SK-N-SH (cell line): ENCODE results near the gene ARID1B. TPM values are rescaled to one million over a fixed set of nuclear protein-coding genes. Genes with fewer than 3 reads are reported as not detected.

ENCODE experiments used
- CTCF ChIA-PET: fragments of 300-600, 350-600 bp; formaldehyde crosslinking; extraction: SDS; loops from one replicate; lab custom pipeline; 2021; lab: Yijun Ruan, JAX
- POLR2A ChIA-PET: fragments of 350-600 bp; sonication (Branson Sonifier 250); formaldehyde crosslinking; extraction: SDS; loops from one replicate; lab custom pipeline; 2020; ENCODE audit warnings: antibody characterized with exemption, inconsistent platforms; lab: Yijun Ruan, JAX
- DNase-seq: peaks from one replicate; pipeline ENCODE4 v3.0.0; 2012
- H2AFZ ChIP-seq: fragments of 200-600 bp; sonication (generic); 2 replicates; pipeline ENCODE4 v1.8.1; 2016; ENCODE audit warnings: antibody characterized with exemption, mild to moderate bottlenecking, low read depth
- H3F3A ChIP-seq: fragments of 200-600 bp; sonication (generic); replicated peaks from 2 replicates; pipeline ENCODE3; 2016; ENCODE audit warnings: antibody characterized with exemption, mild to moderate bottlenecking; ENCODE audit not compliant: insufficient read depth
- H3K27ac ChIP-seq, 2 experiments: fragments of 200-500 bp in 1 of 2; fragments of 200-600 bp in 1 of 2; sonication (Bioruptor generic) in 1 of 2; sonication (generic), shearing (Covaris generic) in 1 of 2; 2 replicates each; pipeline versions ENCODE4 v1.5.1 to v1.6.1; 2014 to 2016; ENCODE audit warnings: low read depth in 2 of 2, inconsistent platforms in 1 of 2, low read length in 1 of 2, mild to moderate bottlenecking in 1 of 2, mixed read lengths in 1 of 2
- H3K27me3 ChIP-seq: fragments of 200-600 bp; sonication (generic), shearing (Covaris generic); 2 replicates; pipeline ENCODE4 v1.6.1; 2016; ENCODE audit warnings: mixed run types; ENCODE audit not compliant: insufficient read depth
- H3K36me3 ChIP-seq, 2 experiments: fragments of 200-500 bp in 1 of 2; fragments of 200-600 bp in 1 of 2; sonication (Bioruptor generic) in 1 of 2; sonication (generic) in 1 of 2; replicated peaks in 1 of 2; 2 replicates each; pipeline versions ENCODE3 to v1.5.1; 2014 to 2016; ENCODE audit warnings: low read length in 1 of 2, mild to moderate bottlenecking in 1 of 2; ENCODE audit not compliant: insufficient read depth in 2 of 2, control insufficient read depth in 1 of 2
- H3K4me1 ChIP-seq, 2 experiments: fragments of 200-500 bp in 1 of 2; fragments of 200-600 bp in 1 of 2; sonication (Bioruptor generic) in 1 of 2; sonication (generic), shearing (Covaris generic) in 1 of 2; 2 replicates each; pipeline versions ENCODE4 v1.5.1 to v1.6.1; 2014 to 2016; ENCODE audit warnings: low read depth in 1 of 2, low read length in 1 of 2, mixed run types in 1 of 2; ENCODE audit not compliant: insufficient read depth in 2 of 2, control insufficient read depth in 1 of 2
- H3K4me2 ChIP-seq: fragments of 200-600 bp; sonication (generic), shearing (Covaris generic); 2 replicates; pipeline ENCODE4 v1.6.1; 2017; ENCODE audit warnings: mixed run types
- H3K4me3 ChIP-seq, 2 experiments: fragments of 200-500 bp in 1 of 2; fragments of 200-600 bp in 1 of 2; sonication (Bioruptor generic) in 1 of 2; sonication (generic), shearing (Covaris generic) in 1 of 2; 2 replicates each; pipeline versions ENCODE4 v1.5.1 to v1.8.1; 2014 to 2016; ENCODE audit warnings: low read depth in 2 of 2, inconsistent platforms in 1 of 2, low read length in 1 of 2, mild to moderate bottlenecking in 1 of 2, mixed read lengths in 1 of 2, moderate library complexity in 1 of 2
- H3K79me2 ChIP-seq: fragments of 200-600 bp; sonication (generic); 2 replicates; pipeline ENCODE4 v1.8.1; 2017; ENCODE audit warnings: mild to moderate bottlenecking; ENCODE audit not compliant: insufficient read depth
- H3K9ac ChIP-seq: fragments of 200-600 bp; sonication (generic); 2 replicates; pipeline ENCODE4 v1.6.1; 2017; ENCODE audit warnings: mixed run types
- H3K9me2 ChIP-seq: fragments of 200-600 bp; sonication (generic); 2 replicates; pipeline ENCODE4 v1.6.1; 2017; ENCODE audit warnings: mixed run types
- H3K9me3 ChIP-seq: fragments of 200-600 bp; sonication (generic); 2 replicates; pipeline ENCODE4 v1.6.1; 2017; ENCODE audit warnings: mixed run types, mild to moderate bottlenecking, moderate library complexity
- H4K20me1 ChIP-seq: fragments of 200-600 bp; sonication (generic); 2 replicates; pipeline ENCODE4 v1.6.1; 2017; ENCODE audit warnings: mild to moderate bottlenecking, mixed run types; ENCODE audit not compliant: insufficient read depth
- CHD2 ChIP-seq: fragments of 150-350 bp; IDR thresholded peaks from 2 replicates; pipeline ENCODE4 v1.6.1; 2018; ENCODE audit warnings: low read length; ENCODE audit not compliant: partially characterized antibody
- ELF1 ChIP-seq: IDR thresholded peaks from 2 replicates; pipeline ENCODE4 v1.4.0; 2012
- EP300 ChIP-seq, 2 experiments: IDR thresholded peaks; 2 replicates each; pipeline versions ENCODE4 v1.4.0 to v1.6.1; 2012; ENCODE audit warnings: borderline replicate concordance in 1 of 2, low read depth in 1 of 2, low read length in 1 of 2
- FOXJ3 ChIP-seq: sonication (generic); formaldehyde crosslinking; IDR thresholded peaks from 2 replicates; pipeline ENCODE4 v1.5.1; 2020; ENCODE audit warnings: mild to moderate bottlenecking, missing genetic modification reagents
- FOXM1 ChIP-seq: IDR thresholded peaks from 2 replicates; pipeline ENCODE4 v1.4.0; 2012; ENCODE audit warnings: low read depth, mild to moderate bottlenecking
- GATA2 ChIP-seq: sonication (generic); formaldehyde crosslinking; IDR thresholded peaks from 2 replicates; pipeline ENCODE4 v1.5.0; 2020; ENCODE audit warnings: mild to moderate bottlenecking, missing genetic modification reagents
- JUND ChIP-seq: IDR thresholded peaks from 2 replicates; pipeline ENCODE4 v1.4.0; 2012
- MXI1 ChIP-seq: IDR thresholded peaks from 2 replicates; pipeline ENCODE4 v1.6.1; 2012; ENCODE audit warnings: mild to moderate bottlenecking, low read depth, low read length, improper control_type of control experiment
- NRF1 ChIP-seq: IDR thresholded peaks from 2 replicates; pipeline ENCODE4 v1.6.1; 2012; ENCODE audit warnings: low read depth, mild to moderate bottlenecking, low read length
- PBX3 ChIP-seq: IDR thresholded peaks from 2 replicates; pipeline ENCODE4; 2012
- POLR2AphosphoS5 ChIP-seq: IDR thresholded peaks from 2 replicates; pipeline ENCODE4 v1.6.1; 2012; ENCODE audit warnings: low read depth, low read length
- RAD21 ChIP-seq: IDR thresholded peaks from 2 replicates; pipeline ENCODE4 v1.6.1; 2012; ENCODE audit warnings: mild to moderate bottlenecking, low read length
- RCOR1 ChIP-seq: fragments of 150-350 bp; IDR thresholded peaks from 2 replicates; pipeline ENCODE4 v1.6.1; 2017; ENCODE audit warnings: antibody characterized with exemption, low read length
- SIN3A ChIP-seq: IDR thresholded peaks from 2 replicates; pipeline ENCODE4 v1.6.1; 2012; ENCODE audit warnings: low read depth, mild to moderate bottlenecking, low read length, moderate library complexity, borderline replicate concordance
- TAF1 ChIP-seq: IDR thresholded peaks from 2 replicates; pipeline ENCODE4 v1.6.1; 2012; ENCODE audit warnings: low read depth, mild to moderate bottlenecking, low read length, moderate library complexity, borderline replicate concordance
- WGBS: methylation state at CpG from one replicate; pipeline ENCODE4 v1.1.6; 2017; ENCODE audit warnings: low lambda C conversion rate; 5-methylcytosine and 5-hydroxymethylcytosine counted together
- polyA plus RNA-seq, 3 experiments: library from polyadenylated mRNA; depleted of rRNA; stranded (reverse); fragments of >200 nt; gene quantifications; 2 replicates each; pipeline ENCODE4 v1.2.3, GENCODE V29; 2012
- TF ChIP-seq, protein P1 (sequence below): fragments of 150-350 bp; IDR thresholded peaks from 2 replicates; pipeline ENCODE4 v1.6.1; 2016; ENCODE audit warnings: mild to moderate bottlenecking, low read depth, low read length
- TF ChIP-seq, protein P2 (sequence below): IDR thresholded peaks from 2 replicates; pipeline ENCODE4 v1.4.0; 2012; ENCODE audit warnings: low read depth, borderline replicate concordance

The ARID1B gene
- polyA plus RNA-seq, 1 of the 3 experiments (the other 2 are of a cell fraction): 13.6 TPM

DNA sequence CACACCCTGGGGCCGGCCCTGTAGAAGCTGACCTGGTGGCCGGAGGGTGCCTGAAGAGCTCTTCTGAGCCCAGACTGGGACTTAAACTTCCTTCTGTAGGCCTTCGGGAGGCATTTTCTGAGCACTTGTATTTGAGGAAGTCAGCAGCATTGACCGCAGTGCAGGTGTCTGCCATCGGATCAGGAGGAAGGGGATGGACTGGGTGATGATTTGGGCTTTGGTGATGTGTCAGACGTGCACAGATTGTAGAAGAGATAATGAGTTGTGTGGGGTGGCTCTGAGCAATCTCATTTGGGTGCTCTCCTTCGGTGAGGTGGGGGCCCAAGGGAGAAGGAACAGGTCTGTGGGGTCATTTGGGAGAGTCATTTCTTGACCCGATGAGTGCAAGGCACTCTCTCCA lies 150.9 kb downstream of the ARID1B start:
- Histone ChIP-seq H3K4me1 (peaks cover 12 to 20% of the 10 kb centered on the region in 2 experiments; a peak in 3 of 4 replicates), H3K9me2 (no peaks in the 10 kb centered on the region), H3K9ac (no peak overlapping the region), H3K4me2 (no peak overlapping the region), H3K9me3 (no peaks in the 10 kb centered on the region), H3F3A (peaks cover 2% of the 10 kb centered on the region), H3K27ac (no peak overlapping the region), H4K20me1 (peaks cover 46% of the 10 kb centered on the region), H3K4me3 (no peak overlapping the region), H3K27me3 (no peaks in the 10 kb centered on the region), H2AFZ (no peak overlapping the region), H3K36me3 (no peaks in the 10 kb centered on the region), H3K79me2 (peaks cover 93% of the 10 kb centered on the region)
- no peak for DNase-seq
- TF ChIP-seq RCOR1 (no peak), FOXM1 (no peak), CHD2 (no peak), EP300 (IDR thresholded peaks at IDR 0.05; ENCODE audit: borderline replicate concordance in 1 of 2, low read depth in 1 of 2, low read length in 1 of 2) (no peak), MXI1 (no peak), FOXJ3 (no peak), PBX3 (no peak), ELF1 (no peak), JUND (no peak)
- TF ChIP-seq, protein P1, sequence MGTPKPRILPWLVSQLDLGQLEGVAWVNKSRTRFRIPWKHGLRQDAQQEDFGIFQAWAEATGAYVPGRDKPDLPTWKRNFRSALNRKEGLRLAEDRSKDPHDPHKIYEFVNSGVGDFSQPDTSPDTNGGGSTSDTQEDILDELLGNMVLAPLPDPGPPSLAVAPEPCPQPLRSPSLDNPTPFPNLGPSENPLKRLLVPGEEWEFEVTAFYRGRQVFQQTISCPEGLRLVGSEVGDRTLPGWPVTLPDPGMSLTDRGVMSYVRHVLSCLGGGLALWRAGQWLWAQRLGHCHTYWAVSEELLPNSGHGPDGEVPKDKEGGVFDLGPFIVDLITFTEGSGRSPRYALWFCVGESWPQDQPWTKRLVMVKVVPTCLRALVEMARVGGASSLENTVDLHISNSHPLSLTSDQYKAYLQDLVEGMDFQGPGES: no peak
- TF ChIP-seq, protein P2, sequence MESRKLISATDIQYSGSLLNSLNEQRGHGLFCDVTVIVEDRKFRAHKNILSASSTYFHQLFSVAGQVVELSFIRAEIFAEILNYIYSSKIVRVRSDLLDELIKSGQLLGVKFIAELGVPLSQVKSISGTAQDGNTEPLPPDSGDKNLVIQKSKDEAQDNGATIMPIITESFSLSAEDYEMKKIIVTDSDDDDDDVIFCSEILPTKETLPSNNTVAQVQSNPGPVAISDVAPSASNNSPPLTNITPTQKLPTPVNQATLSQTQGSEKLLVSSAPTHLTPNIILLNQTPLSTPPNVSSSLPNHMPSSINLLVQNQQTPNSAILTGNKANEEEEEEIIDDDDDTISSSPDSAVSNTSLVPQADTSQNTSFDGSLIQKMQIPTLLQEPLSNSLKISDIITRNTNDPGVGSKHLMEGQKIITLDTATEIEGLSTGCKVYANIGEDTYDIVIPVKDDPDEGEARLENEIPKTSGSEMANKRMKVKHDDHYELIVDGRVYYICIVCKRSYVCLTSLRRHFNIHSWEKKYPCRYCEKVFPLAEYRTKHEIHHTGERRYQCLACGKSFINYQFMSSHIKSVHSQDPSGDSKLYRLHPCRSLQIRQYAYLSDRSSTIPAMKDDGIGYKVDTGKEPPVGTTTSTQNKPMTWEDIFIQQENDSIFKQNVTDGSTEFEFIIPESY: no peak
- ChIA-PET CTCF (no interaction called here), POLR2A (no interaction called here)
- 98% methylated on average over 5 of the region's 8 CpGs for WGBS

DNA sequence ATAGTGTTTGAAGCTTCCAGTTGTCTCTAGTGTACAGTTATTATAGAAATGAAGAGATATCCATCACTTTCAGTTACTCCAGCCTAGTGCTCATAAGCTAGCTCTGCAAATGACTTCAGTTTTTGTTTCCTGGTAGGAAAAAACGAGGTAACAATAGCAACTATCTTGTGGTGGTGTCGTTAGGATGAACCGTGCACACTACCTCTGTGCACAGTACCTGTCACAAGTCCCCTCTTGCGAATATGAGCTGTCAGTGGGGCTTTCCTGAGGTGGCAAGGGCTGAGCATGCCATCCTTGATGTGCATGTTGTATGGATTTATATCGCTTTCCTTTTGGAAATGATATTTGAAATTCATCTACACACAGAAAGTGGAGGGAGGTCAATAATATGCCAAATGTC lies 151.8 kb downstream of the ARID1B start:
- DNase-seq: no peak
- H3K79me2 ChIP-seq: peaks cover 93% of the 10 kb centered on the region
- no peak overlapping the region for H3K9ac ChIP-seq
- H3K4me3 ChIP-seq: no peak overlapping the region
- no peak overlapping the region for H3K27ac ChIP-seq
- TF ChIP-seq JUND: no peak
- TF ChIP-seq RCOR1: no peak
- no peak for TF ChIP-seq NRF1
- TF ChIP-seq TAF1: no peak
- TF ChIP-seq GATA2 (CRISPR knock-in tag): no peak
- no peak for TF ChIP-seq SIN3A
- TF ChIP-seq POLR2AphosphoS5: no peak
- TF ChIP-seq RAD21: no peak
- H3K9me3 ChIP-seq: no peaks in the 10 kb centered on the region
- peaks cover 50% of the 10 kb centered on the region for H4K20me1 ChIP-seq
- no peak overlapping the region for H3K4me2 ChIP-seq
- peaks cover 2% of the 10 kb centered on the region for H3F3A ChIP-seq
- no peak overlapping the region for H2AFZ ChIP-seq
- WGBS: 98% methylated on average over 5 of the region's 5 CpGs
- no peaks in the 10 kb centered on the region for H3K9me2 ChIP-seq
- no peaks in the 10 kb centered on the region for H3K36me3 ChIP-seq
- CTCF ChIA-PET: interaction anchor here (1.1 kb wide), 1 partner anchor 8 kb away, joined by 3 read pairs; no protein-coding TSS in a partner anchor
- no peaks in the 10 kb centered on the region for H3K27me3 ChIP-seq
- POLR2A ChIA-PET: no interaction called here
- H3K4me1 ChIP-seq: peaks cover 14 to 22% of the 10 kb centered on the region in 2 experiments; a peak in 3 of 4 replicates
